HG03135 (cell line): ENCODE results near the gene EML3.
"Not testable (repeated sequence)": the region's sequence is repeated elsewhere in the genome, so short reads cannot be mapped to it uniquely, and the experiment has no call there.

Experiments
- ATAC-seq: cut with Tn5 transposase; IDR thresholded peaks from one replicate; pipeline ENCODE4 v1.9.1; 2021; ENCODE audit warnings: mild to moderate bottlenecking, moderate library complexity; ENCODE audit not compliant: unreplicated experiment

EML3 gene

DNA sequence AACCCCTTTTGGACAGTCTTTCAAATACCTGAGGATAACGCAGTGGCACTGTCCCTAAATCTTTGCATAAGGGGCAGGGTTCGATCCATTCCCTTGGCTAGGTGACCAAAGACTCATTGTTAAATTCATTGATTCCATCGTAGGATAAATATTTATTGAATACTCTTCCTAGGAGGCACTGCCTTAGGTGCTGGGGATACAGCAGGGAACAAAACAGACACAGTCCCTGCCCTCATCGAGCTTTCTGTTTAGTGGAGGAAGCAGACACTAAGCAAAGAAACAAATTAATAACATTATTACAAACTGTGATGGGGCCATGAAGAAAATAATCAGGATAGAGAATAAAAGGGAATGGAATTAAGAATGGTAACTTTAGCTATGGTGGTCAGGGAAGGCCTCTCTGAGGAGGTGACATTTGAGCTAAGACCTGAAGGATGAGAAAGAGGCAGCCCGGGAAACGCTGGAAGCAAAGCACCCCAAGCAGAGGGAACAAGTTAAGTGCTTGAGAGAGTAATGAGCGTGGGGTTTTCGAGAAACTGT is 8.5 kb upstream of the EML3 start:
- no peak for ATAC-seq

DNA sequence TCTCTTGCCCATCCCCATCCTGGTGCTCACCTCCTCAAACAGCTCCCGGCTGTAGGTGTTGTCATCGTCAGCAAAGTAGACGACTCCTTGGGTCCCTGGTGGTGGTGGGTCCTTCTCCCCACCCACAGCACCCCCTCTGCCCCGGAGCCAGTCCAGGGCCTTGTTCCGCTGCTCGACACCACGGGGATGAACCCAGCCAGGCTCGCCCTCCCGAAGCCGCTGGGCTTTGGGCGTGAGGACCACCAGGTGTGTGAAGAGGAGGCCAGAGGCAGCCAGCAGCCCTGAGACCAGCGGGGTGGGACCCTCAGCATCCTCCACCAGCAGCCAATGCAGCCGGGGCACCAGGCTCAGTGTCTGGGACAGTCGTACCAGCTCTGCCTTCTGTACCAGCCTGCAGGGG is 4.4 kb upstream of the EML3 start:
- not testable (repeated sequence) for ATAC-seq

DNA sequence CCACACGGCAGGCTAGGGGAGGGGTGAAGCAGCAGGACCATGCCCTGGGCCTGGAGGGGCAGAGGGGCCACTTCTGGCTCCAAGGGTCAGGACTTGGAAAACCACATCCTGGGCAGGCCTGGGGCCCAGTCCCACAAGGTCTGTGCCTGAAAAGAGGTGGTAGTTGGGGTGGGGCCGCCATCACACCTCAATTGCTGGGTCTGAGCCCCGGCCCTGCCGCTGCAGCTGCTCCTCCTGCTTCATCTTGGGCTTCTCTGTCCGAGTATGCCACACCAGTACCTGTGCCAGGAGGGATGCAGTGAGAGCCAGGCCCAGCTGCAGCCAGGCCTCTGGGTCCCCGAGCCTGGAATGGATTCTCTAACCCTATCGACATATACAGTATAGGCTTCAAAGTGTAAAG is 2.9 kb upstream of the EML3 start:
- ATAC-seq: no peak

DNA sequence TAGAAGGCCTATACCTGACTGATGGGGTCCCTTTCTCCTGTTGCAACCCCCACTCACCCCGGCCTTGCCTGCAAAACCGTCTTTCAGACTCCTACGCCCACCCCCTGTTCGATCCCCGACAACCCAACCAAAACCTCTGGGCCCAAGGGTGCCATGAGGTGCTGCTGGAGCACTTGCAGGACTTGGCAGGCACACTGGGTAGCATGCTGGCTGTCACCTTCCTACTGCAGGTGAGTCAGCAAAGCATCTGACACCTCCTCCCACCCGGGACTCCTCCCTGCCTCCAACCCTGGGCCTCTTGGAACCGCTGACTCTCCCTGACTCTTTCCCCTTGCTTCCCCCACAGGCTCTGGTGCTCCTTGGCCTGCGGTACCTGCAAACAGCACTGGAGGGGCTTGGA is 1.7 kb upstream of the EML3 start:
- no peak for ATAC-seq

DNA sequence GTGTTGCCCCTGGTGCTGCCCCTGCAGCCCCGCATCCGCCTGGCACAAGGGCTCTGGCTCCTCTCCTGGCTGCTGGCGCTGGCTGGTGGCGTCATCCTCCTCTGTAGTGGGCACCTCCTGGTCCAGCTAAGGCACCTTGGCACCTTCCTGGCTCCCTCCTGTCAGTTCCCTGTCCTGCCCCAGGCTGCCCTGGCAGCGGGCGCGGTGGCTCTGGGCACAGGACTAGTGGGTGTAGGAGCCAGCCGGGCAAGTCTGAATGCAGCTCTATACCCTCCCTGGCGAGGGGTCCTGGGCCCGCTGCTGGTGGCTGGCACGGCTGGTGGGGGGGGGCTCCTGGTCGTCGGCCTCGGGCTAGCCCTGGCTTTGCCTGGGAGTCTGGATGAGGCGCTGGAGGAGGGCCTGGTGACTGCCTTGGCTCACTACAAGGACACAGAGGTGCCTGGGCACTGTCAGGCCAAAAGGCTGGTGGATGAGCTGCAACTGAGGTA is 760 bp upstream of the EML3 start:
- ATAC-seq: no peak

DNA sequence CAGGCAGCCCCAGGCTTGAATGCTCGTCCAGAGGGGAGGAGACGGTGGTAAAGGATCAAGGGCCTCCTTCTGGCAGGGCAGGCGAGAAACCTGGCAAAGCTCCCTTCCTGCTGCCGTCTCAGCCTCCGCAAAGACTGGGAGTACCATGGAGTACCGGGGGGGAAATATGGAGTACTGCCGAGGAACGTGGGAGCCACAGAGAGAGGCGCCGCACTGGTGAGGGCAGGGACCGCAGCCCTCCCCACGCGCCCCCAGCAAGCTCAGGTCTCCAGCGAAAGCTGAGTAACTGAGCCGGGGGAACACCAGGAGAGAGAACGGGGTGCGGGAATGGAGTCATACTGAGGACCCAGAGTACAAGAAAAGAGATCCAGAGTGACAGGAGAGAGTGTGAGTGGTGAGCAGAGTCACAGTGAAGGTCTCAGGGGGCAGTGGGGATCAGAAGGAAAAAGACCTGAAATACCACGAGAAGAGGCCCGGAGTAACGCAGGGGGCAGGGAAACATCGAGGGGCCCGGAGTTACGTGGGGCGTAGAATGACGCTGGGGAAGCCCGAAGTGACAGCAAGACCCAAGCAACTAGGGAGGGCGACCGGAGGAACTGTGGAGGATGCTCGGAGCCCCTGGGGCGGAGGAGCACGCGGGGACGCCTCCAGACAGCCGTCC is 740 bp downstream of the EML3 start:
- ATAC-seq: peak; percentile 21

DNA sequence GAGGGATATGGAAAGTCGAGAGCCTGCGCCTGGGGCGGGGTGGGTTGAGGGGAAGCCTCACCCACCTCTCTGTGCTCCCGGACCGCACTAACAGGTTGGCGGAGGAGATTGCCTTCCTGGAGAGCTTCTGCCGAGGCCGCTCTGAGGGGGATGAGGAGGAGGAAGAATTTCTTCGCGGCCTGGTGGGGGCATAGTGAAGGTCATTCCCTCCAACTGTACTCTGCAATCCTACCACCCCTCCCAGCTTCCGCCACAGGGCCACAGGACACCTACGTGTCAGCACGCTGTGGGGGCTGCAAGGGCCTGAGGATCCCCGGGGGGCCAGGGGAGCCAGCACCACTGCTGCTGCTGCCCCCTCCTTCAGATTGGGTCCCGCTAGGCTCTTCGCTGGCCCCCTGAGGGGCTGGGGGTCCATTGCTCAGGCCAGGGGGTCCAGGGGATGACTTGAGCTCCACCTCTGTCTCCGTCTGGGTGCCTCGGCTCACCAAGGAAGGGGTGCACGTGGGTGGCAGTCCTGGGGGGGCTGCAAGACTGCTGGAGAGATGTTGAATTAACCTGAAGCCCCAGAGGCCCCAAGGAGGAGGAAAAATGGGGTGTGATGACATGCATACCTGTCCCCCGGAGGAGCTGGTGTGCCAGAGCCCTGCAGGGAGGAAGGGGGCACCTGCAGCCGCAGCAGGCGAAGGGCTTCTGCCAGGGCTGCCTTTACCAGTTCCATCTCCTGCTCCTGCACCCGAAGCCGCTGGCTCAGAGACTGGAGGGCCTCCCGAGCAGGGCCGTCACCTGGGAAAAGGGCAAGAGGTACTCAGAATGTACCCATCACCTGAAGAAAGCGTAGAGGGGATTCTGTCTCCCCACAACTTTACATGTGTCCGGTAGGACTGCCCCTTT is 1.5 kb downstream of the EML3 start:
- no peak for ATAC-seq

DNA sequence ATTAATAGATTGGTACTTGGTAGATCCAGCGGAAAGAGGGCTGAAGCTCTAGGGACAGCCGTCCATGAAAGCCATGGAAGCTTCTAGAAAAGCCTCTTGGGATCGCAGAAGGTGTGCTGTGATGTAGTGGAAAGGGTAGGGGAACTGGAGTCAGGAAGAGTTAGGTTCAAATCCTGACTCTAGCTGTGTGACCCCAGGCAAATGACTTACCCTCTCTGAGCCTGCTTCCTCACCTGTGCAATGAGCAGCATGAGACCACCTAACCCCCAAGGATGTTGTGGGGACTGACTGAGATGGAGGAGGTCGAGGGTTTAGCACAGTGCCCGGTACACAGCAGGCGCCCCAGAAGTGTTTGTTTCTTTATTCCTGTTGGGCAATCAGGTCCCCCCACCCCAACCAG is 2.2 kb downstream of the EML3 start:
- no peak for ATAC-seq

DNA sequence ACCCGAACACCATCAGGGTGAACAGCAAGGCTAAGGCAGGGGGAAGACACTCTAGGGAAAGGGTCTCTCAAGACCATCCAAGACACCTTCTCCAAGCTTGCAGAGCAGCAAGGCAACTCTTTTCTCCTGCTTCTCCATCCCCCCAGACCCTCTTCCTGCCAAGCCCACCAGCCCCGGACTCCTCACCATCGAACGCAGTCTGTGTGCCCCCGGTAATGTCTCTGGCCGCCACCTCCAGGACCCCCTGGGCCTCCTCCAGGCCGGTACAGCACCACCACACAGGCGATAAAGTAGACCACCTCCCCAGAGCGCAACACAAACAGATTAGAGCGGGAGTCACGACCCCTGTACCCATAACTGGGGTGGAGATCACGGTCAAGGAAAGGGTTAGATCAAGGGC is 3.8 kb downstream of the EML3 start:
- ATAC-seq: no peak

DNA sequence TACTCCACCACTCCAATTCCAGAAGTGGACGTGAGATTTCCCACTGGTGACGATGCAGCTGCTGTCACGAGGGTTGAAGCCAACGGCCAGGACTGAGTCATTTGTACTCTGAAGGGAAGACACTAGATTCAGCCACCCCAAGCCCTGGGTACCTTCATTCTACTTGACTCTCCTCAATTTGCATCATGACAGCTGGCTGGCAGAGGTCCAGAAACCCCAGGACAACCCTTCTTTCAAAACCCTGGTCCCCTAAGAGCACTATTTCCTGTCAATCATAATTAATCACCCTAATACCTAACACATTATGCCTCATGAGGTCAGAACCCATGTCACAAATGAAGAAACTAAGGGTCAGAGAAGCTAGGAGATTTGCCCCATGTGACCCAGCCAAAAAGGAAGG is 4.9 kb downstream of the EML3 start:
- ATAC-seq: no peak

DNA sequence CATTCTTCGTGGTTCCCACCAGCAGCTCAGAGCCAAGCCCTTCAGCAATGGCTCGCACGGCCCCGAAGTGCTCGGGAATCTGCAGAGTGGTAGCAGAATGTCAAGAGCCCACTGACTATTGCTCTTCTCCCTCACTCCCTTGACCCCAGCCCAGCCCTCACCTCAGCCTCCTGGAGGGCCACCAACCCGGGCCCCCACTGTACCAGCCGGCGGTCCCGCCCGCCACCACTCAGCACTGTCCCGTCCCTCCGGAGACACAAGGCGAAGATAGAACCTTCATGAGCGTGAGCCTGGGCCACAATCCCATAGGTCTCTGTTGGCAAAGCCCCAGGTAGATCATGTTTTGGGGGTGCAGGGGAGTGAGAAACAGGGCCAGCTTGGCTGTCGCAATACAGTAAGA is 6.7 kb downstream of the EML3 start:
- no peak for ATAC-seq

DNA sequence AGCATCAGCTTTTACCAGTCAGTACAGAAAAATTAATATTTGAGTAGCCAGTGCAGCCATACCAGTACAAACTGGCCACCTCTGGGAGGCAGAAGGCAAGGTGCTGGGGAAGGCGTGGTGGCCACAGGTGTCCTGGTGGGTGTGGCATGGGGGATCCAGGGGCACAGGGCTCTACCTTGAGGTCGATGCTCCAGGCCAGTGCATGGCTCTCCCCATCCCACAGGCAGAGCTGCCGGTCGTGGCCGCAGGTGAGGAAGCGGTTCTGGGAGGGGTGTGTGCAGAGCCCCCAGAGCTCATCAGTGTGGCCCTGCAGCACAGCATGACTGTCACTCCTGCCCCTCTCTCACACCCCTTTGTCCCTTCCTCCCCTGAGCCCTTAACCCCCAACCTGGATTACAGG is 7.1 kb downstream of the EML3 start:
- no peak for ATAC-seq

DNA sequence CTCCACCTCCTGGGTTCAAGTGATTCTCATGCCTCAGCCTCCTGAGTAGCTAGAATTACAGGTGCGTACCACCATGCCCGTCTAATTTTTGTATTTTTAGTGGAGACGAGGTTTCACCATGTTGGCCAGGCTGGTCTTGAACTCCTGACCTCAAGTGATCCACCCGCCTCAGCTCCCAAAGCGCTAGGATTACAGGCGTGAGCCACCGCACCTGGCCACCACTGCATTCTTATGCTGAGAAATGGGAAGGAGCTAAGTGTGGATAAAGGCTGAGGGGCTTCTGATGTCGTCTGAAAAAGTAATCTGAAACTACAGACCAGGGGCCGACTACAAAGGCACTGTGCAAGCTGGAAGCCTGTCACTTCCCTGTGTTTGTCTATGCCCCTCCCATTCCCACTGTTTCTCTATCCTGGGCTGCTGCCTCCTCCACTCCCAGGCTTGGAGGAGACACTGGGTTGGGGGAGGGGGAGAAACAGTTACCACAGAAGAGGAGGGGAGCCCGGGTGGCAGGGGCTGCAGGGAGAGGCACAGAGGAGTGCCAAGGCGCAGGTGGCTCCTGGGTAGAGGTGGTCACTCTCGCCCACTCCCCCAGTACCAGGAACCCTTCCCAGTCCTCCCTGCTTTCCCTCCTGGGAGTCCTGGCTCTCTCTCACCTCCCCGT is 8.0 kb downstream of the EML3 start:
- no peak for ATAC-seq

DNA sequence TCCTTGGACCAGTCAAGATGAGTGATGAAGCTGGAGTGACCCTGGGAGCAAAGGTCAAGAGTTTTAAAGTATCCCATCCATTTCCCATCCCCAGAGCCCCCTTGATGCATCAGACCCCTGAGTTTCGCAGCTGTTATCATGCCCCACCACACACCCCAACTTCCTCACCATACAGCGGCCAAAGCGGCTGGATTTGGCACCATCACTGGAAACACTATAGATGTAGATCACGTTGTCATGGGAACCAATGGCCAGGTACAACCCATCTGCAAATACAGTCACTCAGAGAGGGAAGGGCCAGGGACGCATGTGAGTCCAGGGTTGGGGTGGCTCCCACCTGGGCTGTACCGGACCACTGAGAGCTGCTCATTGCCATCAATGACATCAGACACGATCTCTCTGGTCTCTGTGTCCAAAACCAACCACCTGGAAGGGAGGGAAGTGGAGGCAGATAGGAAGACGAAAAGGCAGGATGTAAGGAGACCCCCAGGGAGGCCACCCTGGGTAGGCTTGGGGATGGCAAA is 8.7 kb downstream of the EML3 start:
- ATAC-seq: no peak

DNA sequence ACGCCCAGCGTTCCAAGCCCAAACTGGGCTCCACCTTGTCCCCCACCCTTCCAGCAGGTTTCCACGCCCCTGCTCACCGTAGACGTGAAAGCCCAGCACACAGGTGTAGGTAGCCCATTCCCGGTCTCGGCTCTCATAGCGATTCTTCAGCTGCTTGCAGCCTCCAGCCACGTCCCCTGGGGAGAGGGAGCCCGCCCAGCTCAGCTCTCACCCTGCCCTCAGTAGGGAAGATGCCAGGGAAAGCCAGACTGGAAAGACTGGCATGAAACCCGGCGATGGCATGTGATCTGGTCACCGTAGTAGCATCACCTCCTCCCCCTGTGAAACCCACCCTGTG is 9.5 kb downstream of the EML3 start:
- ATAC-seq: no peak

DNA sequence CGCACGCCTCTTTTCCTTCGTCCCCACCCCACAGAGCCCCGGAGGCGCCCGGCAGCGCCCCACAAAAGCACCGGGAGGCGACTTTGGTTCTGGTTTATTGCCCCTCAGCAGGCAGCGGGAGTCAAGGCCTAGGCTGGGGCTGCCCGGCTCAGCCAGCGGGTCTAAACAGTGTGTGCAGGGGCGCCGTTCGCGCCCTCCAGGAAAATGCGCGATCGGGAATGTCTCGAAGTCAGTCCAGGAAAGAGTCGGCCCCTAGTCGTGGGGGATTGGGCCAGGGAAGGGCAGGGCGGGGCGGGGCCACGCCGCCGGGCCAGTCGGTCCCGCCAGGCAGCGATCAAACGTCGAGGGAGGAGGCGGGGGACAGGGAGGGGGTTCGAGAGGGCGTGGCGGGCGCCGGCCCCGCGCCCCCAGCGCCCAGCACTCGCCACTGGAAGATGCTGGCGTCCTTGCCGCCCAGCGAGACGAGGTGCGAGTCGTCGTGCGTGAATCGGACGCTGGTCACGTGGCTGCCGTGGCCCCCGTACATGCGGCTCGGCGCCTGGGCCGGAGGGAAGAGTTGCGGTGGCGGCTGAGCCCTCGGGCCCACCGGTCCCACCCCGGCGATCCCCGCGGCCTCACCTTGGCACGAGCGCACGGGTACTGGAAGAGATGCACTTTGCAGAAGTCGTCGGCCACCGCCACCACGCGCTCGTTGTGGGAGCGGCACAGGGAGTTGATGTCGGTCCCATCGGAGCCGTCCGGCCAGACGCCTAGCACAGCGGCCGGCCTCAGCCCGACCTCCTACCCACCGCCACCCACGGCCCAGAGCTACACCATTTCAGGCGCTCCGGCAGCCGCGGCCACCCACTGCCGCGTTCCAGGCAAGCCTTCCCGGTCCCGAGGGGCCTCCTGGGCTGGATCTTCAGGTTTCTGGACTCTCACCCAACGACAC is 10.2 kb downstream of the EML3 start:
- no peak for ATAC-seq

DNA sequence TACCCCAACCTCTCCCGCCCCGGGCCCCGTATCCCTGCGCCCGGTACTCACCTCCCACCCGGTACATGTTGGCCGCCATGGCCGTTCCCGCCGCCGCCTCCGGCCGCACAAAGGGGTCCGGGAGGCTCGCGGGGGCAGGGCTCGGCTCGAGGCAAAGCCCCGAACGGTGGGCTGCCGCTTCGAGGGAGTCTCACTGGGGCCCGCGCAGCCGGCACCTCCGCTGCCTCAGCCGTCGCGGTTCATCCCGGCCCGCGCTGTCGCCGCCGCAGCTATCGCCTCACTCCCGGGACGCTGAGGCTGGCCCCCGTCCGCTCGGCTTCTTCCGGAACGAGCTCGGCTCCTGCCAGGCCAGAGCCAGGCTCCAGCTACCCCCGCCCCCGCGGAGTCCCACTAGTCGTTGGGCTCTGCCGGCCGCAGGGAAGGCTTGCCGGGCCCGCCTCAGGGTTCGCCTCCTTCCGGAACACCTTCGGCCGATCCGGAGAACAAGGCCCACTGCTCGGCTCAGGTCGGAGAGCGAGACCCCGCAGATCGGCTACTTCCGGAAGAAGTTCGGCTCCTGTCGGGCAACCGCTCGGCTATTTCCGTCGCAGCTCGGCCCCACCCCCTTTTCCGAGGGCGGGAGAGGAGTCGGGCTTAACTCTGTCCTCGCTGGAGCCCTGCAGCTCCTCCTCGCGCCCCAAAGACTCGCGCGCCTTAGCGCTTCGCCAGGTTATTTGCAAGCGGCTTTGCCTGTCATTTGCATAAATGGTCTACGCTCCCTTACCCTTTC is 11.0 kb downstream of the EML3 start, which contains the start of gene MTA2:
Gene MTA2, minus strand, starts transcription at position 494 of the 769 bp plus-strand sequence. Its CDS starts 415 bp downstream, at position 79.
- peak; percentile 80 for ATAC-seq

DNA sequence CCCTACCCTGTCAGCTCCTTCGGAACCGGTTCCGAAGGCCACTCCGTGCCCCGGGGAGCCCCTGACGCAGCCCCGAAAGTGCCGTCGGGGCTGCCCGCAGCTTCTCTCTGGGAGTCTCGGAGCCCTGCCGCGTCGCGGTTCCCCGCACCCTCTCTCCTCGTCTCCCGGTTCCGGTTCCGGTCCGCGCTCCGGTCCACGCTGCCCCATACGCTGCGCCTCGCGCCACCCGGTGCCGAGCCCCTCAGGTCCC is 11.5 kb downstream of the EML3 start:
- ATAC-seq: no peak

DNA sequence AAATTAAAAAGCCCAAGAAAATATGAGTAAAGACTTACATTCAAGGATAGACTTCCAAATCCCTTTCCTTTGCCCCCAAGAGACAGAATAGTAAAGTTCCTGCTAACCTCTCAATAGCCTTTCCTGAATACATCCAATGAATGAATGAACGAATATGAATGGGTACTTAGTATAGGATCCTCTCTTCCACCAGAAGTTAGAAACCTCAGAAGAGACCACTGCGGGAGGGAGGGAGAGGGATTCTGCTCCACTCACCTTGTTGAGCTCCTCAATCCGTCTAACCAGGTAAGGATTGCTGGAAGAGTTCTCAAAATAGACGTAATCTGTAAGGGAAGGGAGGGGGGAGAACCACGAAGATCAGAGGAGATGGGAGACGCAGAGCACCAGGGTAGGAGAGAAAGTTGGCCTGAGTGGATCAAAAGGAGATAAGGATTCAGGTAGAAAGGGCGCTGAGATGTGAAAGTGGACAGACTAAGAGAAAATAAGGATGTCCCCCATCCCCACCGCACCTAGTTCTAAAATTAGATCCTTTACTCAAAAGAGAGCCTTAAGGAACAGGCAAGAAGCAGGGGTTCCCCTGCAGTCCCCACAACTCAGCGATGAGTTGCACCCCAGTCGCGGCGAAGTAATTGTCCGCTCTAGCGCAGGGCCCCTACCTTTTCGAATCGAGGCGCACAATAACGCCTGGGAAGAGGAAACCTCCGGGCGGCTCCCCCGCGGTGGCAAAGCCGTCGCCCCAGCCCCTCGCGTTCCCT is 12.0 kb downstream of the EML3 start:
- ATAC-seq: no peak
